ENCODE measurements around the gene FCRLB. TPM values are rescaled to one million over a fixed set of nuclear protein-coding genes. Genes with fewer than 3 reads are reported as not detected.

FCRLB gene
- total RNA-seq, 4 donors from 2014 or later, result 0.64 TPM; not detected in 3

GRCh38 chr1:161710560-161710959 is 10.8 kb upstream of the FCRLB start:
- Histone ChIP-seq H3K4me1 (no peaks in the 10 kb centered on the region), H3K9me3 (no peaks in the 10 kb centered on the region), H3K27ac (no peak overlapping the region), H3K36me3 (no peaks in the 10 kb centered on the region), H3K4me3 (no peak overlapping the region), H3K27me3 (peaks cover 12% of the 10 kb centered on the region)
- intact Hi-C loops (cut with DNase I; ENCODE audit: low total_unique reads), result no loop called here
- DNase-seq, result no peak
- WGBS, 2 donors (ENCODE audit: low coverage in 1 of 2), result 81 to 90% methylated on average over 4 of the region's 4 CpGs
- TF ChIP-seq POLR2AphosphoS5 (IDR thresholded peaks at IDR 0.05) (no peak), CTCF (IDR thresholded peaks at IDR 0.05) (no peak), POLR2A (IDR thresholded peaks at IDR 0.05) (no peak), EP300 (IDR thresholded peaks at IDR 0.05; ENCODE audit: low read depth) (no peak)
- in situ Hi-C loops (cut with MboI; ENCODE audit: low pct_ligation_motif_present in 1 of 4, low pct_unique_long_range_greater_than_20kb in 1 of 4, low sequenced_read_pairs in 3 of 4), result no loop called here

GRCh38 chr1:161718559-161719324 is 2.6 kb upstream of the FCRLB start:
- no peak for TF ChIP-seq POLR2AphosphoS5 (IDR thresholded peaks at IDR 0.05)
- no peak for TF ChIP-seq CTCF (IDR thresholded peaks at IDR 0.05)
- no peak for DNase-seq
- Histone ChIP-seq H3K9me3 (no peaks in the 10 kb centered on the region), H3K4me1 (no peaks in the 10 kb centered on the region), H3K36me3 (no peaks in the 10 kb centered on the region), H3K27me3 (peaks cover 30% of the 10 kb centered on the region), H3K4me3 (no peak overlapping the region), H3K27ac (no peak overlapping the region)
- intact Hi-C loops (cut with DNase I; ENCODE audit: low total_unique reads) (no loop called here), in situ Hi-C loops (cut with MboI; ENCODE audit: low pct_ligation_motif_present in 1 of 4, low pct_unique_long_range_greater_than_20kb in 1 of 4, low sequenced_read_pairs in 3 of 4) (no loop called here)
- WGBS, 2 donors (ENCODE audit: low coverage in 1 of 2), result 60 to 69% methylated on average over 8 of the region's 8 CpGs

- no peaks in the 10 kb centered on the region for H3K36me3 ChIP-seq
- intact Hi-C loops (cut with DNase I; ENCODE audit: low total_unique reads), result no loop called here
- no peaks in the 10 kb centered on the region for H3K9me3 ChIP-seq
- H3K4me1 ChIP-seq, result no peaks in the 10 kb centered on the region
- no peak overlapping the region for H3K27ac ChIP-seq
- TF ChIP-seq CTCF (IDR thresholded peaks at IDR 0.05), result no peak
- no peak for TF ChIP-seq POLR2A (IDR thresholded peaks at IDR 0.05)
- no peak for TF ChIP-seq EP300 (IDR thresholded peaks at IDR 0.05; ENCODE audit: low read depth)
- TF ChIP-seq POLR2AphosphoS5 (IDR thresholded peaks at IDR 0.05), result no peak
- H3K27me3 ChIP-seq, result peaks cover 30% of the 10 kb centered on the region
- no peak for DNase-seq
- in situ Hi-C loops (cut with MboI; ENCODE audit: low pct_ligation_motif_present in 1 of 4, low pct_unique_long_range_greater_than_20kb in 1 of 4, low sequenced_read_pairs in 3 of 4), result no loop called here
- WGBS, 2 donors (ENCODE audit: low coverage in 1 of 2), result 89% methylated on average over 1 of the region's 1 CpG; no CpG with 5 or more reads in 1 of the 2 donors
- H3K4me3 ChIP-seq, result no peak overlapping the region
Observed at GRCh38 chr1:161719325-161719611, 2.1 kb upstream of the FCRLB start.

- in situ Hi-C loops (cut with MboI; ENCODE audit: low pct_ligation_motif_present in 1 of 4, low pct_unique_long_range_greater_than_20kb in 1 of 4, low sequenced_read_pairs in 3 of 4) (no loop called here), intact Hi-C loops (cut with DNase I; ENCODE audit: low total_unique reads) (no loop called here)
- Histone ChIP-seq H3K27me3 (peaks cover 36% of the 10 kb centered on the region), H3K9me3 (no peaks in the 10 kb centered on the region), H3K4me3 (no peak overlapping the region), H3K27ac (no peak overlapping the region), H3K4me1 (peaks cover 0 to 1% (median 1%) of the 10 kb centered on the region in 4 donors), H3K36me3 (no peaks in the 10 kb centered on the region)
- TF ChIP-seq CTCF (IDR thresholded peaks at IDR 0.05) (no peak), POLR2AphosphoS5 (IDR thresholded peaks at IDR 0.05) (no peak), EP300 (IDR thresholded peaks at IDR 0.05; ENCODE audit: low read depth) (no peak), POLR2A (IDR thresholded peaks at IDR 0.05) (no peak)
- WGBS, 2 donors (ENCODE audit: low coverage in 1 of 2), result 88 to 94% methylated on average over 1 of the region's 1 CpG
- no peak for DNase-seq
Observed at GRCh38 chr1:161720422-161720821, 922 bp upstream of the FCRLB start.

Data from transverse colon (tissue), 4 donors.